SHP77 (cell line): ENCODE measurements around the gene CNN2.
A peak's percentile ranks its signal among the peaks of the same experiment; 100 is the strongest.

Experiments
- DNase-seq, 2 experiments: peaks; one replicate each; lab custom pipeline; 2025; lab: John Stamatoyannopoulos, UW

The CNN2 gene

DNA sequence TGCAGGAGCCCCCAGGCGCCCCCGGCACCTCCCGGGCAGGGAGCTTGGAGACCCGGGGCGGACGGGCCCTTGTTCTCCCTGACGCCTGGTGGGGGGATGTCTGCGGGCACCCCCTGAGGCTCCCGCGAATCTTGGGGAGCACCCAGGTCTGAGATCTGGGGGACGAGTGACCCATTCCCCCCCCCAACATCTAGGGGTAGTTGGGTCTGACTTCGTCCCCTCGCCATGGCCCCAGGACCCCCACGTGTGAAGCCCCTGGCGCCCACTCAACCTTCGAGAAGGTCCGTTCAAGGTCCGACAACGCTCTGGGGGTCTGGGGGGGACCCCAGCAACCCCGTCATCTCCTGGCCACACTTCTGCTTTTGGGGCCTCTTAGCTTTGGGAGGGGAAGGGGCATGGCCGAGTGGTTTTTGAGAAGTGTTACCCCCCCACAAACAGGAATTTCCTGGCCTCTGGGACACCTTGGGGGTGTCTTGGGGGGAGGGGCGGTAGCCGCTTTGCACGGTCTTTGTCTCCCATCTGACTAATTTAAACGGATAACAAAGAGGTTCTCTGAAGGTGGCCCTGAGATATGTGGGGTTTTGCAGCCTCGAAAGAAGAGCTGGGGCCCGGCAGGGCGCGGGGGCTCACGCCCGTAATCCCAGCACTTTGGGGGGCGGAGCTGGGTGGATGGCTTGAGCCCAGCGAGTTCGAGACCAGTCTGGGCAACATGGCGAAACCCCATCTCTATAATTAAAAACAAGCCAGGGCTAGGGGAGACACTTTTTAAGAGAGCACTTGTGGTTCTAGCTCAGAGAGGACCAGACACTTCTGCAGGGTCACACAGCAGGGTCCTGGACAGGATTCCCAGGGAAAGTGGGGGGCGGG, 608 bp downstream of the CNN2 start:
- no peak for DNase-seq

- no peak for DNase-seq
These were observed 1.2 kb downstream of the CNN2 start for GRCh38 chr19:1027650-1028061.

DNA sequence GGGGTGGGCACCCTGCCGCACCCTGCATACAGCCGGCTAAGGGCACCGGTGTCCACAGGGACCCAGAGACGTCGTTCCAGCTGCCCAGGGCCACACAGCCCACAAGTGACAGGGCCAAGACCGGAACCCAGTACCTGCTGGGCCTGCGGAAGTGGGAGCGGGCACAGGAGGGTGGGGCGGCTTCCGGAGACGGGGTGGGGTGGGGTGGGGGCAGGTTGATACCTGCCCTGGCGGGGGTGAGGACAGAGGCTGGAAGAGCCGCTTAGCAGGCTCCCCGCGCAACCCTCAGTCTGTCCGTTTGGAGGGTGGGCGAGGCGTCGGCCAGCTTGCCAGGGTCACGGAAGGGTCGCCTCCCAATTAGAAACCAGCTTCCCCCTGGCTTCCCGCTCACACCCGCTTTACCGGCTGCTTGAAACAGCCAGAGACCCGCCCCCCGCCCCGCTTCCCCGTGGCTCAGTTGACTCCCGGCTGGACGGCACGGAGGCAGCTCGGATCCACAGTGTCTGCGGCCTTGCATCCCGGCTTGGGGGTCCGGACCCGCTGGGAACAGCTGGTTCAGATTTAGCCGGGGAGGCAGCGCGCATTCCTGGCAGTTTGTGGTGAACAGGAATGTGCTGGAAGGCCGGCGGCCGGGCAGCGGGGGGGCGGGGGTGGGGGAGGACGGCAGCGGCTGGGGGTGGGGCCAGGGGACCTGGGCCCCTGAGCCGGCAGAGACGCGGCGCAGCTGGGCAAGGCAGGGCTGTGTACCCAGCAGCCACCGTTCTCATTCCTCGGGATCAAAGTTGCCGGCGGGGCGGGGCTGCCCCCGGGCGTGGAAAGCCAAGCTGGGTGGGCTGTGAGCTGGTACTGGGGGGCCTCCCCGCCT, 1.9 kb downstream of the CNN2 start:
- peak; percentile 42 to 72 for DNase-seq

GRCh38 chr19:1032264-1032867, 6.0 kb downstream of the CNN2 start:
- DNase-seq, result no peak

DNA sequence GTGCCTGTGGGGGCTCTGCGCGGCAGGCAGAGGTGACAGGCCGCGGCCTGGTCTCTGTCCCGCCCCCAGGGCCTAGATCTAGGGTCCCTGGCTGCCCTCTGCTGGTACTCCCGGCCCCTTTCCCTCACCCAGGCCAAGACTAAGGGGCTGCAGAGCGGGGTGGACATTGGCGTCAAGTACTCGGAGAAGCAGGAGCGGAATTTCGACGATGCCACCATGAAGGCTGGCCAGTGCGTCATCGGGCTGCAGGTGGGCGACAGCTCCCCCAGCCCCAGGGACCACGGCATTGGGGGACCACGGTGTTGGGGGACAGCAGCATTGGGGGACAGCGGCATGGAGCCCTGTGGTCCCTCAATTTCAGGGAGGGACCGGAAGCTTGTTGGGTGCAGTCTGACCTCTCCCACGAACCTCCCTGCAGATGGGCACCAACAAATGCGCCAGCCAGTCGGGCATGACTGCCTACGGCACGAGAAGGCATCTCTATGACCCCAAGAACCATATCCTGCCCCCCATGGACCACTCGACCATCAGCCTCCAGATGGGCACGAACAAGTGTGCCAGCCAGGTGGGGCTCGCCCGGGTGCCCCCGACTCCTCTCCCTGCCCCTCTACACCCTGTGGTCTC, 9.7 kb downstream of the CNN2 start:
- DNase-seq, result no peak

DNA sequence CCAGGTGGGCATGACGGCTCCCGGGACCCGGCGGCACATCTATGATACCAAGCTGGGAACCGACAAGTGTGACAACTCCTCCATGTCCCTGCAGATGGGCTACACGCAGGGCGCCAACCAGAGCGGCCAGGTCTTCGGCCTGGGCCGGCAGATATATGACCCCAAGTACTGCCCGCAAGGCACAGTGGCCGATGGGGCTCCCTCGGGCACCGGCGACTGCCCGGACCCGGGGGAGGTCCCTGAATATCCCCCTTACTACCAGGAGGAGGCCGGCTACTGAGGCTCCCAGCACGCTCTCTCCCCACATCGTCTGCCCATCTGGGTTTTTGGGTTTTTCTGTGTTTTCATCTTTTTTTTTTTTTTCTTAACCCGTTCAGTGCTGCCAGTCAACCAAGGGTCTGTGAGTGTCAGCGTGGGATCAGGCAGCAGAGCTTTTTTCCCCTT, 11.2 kb downstream of the CNN2 start:
- no peak for DNase-seq

DNA sequence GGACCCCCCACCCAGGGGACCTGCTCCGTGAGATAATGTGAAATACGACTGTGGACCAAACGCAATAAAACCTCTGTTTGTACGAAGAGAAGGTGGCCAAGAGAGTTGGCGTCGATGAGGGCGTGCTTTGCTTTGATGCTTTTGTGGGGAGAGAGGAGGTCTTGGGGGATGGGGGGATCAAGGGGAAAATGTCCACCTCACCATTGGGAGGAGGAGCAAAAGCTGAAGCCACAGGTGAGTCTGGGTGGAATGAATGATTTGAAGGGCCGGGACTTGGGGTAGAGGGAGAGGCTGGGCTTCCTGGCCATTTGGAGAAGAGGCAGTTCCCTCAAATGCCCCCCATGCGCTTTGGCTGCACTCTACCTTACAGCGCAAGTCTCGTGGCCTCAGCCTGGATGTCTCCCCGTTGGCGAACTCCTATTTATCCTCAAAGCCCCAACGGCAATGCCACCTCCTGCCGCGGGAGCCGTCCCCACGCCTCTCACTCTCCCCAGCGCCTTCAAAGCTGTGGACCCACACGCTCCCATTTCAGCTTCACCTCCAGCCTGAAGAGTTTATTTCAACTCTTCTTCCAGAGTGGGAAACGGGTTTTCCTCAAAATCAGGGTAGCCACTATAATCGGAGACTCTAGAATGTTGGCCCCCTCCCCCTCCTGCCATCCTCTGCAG, 12.7 kb downstream of the CNN2 start:
- no peak for DNase-seq

GRCh38 chr19:1039646-1040475, 13.5 kb downstream of the CNN2 start, which contains the start of gene ABCA7:
Gene ABCA7 (plus strand): TSS chr19:1040107. CDS start chr19:1041362, 1,255 bp downstream.
- peak; percentile 93 to 94 for DNase-seq

GRCh38 chr19:1040476-1041271, 14.3 kb downstream of the CNN2 start:
- peak; percentile 86 for DNase-seq

DNA sequence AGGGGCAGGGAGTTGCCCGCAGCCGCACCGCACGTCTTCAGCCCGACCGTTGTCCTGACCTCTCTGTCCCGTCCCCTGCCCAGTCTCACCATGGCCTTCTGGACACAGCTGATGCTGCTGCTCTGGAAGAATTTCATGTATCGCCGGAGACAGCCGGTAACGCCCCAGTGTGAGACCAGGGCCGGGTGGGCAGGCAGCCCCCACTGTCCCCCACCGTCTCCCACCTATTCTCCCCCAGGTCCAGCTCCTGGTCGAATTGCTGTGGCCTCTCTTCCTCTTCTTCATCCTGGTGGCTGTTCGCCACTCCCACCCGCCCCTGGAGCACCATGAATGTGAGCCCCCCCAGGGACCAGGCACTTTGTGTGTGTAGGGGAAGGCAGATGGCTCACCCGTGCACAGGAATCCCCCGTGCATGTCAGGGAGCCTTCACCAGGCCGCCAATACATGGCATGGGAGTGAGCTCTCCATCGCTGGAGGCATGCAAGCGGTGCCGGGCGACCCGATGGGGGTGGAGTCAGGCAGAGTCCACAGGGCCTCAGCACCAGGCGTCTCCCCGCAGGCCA, 14.9 kb downstream of the CNN2 start:
- DNase-seq, result no peak

DNA sequence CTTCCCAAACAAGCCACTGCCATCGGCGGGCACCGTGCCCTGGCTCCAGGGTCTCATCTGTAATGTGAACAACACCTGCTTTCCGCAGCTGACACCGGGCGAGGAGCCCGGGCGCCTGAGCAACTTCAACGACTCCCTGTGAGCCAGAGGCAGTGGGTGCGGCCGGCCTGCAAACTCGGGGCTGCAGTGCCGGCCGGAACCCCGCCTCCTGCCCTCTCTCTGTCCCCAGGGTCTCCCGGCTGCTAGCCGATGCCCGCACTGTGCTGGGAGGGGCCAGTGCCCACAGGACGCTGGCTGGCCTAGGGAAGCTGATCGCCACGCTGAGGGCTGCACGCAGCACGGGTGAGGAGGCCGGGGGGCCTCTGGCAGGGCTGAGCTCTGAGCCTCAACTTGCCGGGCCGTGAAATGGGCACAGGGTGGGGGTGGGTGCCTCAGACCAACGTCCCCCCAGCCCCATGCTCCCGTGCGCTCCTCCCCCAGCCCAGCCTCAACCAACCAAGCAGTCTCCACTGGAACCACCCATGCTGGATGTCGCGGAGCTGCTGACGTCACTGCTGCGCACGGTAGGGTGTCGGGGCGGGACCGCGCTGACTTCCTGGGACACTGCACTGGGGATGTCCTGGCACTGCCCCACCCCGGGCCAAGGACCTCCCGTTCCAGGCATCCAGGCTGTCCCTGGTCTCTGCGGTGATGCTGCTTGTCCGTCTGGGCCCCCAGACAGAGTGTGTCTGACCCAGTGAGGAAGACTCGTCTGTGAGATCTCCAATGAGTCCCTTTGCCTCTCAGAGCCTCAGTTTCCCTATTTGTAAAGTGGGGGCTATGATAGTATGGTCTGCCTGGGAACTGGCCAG, 15.7 kb downstream of the CNN2 start:
- DNase-seq, result no peak

DNA sequence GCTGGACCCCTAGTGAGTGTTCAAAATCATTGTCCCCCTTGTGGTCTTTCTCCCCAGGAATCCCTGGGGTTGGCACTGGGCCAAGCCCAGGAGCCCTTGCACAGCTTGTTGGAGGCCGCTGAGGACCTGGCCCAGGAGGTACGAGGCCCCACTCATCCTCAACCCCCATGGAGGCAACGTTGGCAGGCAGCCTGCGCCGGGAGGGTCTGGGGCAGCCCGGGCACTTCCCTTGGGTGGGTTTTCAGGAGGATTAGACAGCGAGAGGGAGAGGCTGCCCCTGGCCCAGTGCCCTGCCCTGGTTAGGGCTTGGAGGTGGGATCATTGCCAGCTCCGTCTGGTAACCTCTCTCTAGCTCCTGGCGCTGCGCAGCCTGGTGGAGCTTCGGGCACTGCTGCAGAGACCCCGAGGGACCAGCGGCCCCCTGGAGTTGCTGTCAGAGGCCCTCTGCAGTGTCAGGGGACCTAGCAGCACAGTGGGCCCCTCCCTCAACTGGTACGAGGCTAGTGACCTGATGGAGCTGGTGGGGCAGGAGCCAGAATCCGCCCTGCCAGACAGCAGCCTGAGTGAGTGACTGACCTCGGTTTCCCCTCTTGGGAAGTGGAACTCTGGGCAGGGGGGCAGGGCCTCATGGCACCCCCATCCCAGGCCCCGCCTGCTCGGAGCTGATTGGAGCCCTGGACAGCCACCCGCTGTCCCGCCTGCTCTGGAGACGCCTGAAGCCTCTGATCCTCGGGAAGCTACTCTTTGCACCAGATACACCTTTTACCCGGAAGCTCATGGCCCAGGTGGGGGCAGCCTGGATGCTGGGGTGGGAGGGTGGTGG, 16.5 kb downstream of the CNN2 start:
- no peak for DNase-seq

- peak; percentile 63 to 73 for DNase-seq
These were observed 18.8 kb downstream of the CNN2 start for GRCh38 chr19:1045247-1045603.

DNA sequence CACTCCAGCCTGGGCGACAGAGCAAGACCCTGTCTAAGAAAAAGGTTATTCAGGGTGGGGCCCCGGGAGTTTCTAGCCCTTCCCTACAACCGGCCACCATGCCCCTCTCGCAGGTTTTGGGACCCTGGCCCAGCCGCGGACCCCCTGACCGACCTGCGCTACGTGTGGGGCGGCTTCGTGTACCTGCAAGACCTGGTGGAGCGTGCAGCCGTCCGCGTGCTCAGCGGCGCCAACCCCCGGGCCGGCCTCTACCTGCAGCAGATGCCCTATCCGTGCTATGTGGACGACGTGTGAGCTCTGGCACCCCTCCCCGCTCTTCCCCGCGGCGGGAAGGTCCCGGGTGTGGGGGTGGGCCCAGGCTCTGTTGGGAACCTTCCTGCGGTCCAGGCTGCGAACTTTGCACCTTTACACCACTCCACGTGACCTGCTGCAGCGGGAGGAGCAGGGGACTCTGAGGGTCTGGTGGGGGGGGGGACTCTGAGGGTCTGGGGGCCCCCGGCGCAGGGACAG, 19.8 kb downstream of the CNN2 start:
- DNase-seq, result no peak

DNA sequence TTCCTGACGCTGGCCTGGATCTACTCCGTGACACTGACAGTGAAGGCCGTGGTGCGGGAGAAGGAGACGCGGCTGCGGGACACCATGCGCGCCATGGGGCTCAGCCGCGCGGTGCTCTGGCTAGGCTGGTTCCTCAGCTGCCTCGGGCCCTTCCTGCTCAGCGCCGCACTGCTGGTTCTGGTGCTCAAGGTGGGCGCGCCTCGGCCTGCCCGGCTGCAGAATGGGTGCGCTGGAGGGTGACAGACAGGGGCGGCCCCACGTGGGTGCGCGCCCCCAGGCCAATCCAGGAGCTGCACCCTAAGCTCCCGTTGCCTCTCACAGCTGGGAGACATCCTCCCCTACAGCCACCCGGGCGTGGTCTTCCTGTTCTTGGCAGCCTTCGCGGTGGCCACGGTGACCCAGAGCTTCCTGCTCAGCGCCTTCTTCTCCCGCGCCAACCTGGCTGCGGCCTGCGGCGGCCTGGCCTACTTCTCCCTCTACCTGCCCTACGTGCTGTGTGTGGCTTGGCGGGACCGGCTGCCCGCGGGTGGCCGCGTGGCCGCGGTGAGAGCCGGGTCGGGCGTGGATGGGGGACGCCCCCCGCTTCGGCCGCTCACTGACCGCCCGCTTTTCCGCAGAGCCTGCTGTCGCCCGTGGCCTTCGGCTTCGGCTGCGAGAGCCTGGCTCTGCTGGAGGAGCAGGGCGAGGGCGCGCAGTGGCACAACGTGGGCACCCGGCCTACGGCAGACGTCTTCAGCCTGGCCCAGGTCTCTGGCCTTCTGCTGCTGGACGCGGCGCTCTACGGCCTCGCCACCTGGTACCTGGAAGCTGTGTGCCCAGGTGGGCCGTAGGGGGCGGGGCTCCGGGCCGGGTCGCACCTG, 20.7 kb downstream of the CNN2 start:
- no peak for DNase-seq

GRCh38 chr19:1047696-1048147, 21.3 kb downstream of the CNN2 start:
- DNase-seq, result no peak
